ENCODE data around the gene PPT2. TPM values are rescaled to one million over a fixed set of nuclear protein-coding genes. Genes with fewer than 3 reads are reported as not detected.

Gene PPT2
- total and polyA plus RNA-seq, 2 donors (not counting 3 experiments of a cell fraction or from before 2014, with no cell fraction given): 27.2 to 47.3 TPM

GRCh38 chr6:32154514-32155161 lies 697 bp downstream of the PPT2 start:
- ChIA-PET CTCF (interaction anchor here (1.0 to 1.2 kb wide), 3 partner anchors 15 to 41 kb away, joined by 3 to 7 read pairs (median 3); no protein-coding TSS in a partner anchor), POLR2A (no interaction called here)
- DNase-seq (ENCODE audit: low read depth, low spot score) (peak; percentile 68), FAIRE-seq (peak; percentile 24)
- peaks cover 4% of the 10 kb centered on the region for H3K79me2 ChIP-seq (ENCODE audit: control insufficient read depth, insufficient read depth, low read length)
- peaks cover 4 to 5% of the 10 kb centered on the region in 2 experiments for H3K27me3 ChIP-seq (ENCODE audit: control insufficient read depth in 2 of 2, insufficient read depth in 2 of 2, low read length in 2 of 2)
- TF ChIP-seq CTCF (IDR thresholded peaks at IDR 0.05; ENCODE audit: extremely low read depth in 1 of 2, insufficient read depth in 1 of 2, low read depth in 1 of 2, low read length in 2 of 2): peak; percentile 17 to 34
- TF ChIP-seq FOS (IDR thresholded peaks at IDR 0.05; ENCODE audit: borderline replicate concordance, insufficient read depth, low read length): no peak
- TF ChIP-seq JUN (IDR thresholded peaks at IDR 0.05; ENCODE audit: borderline replicate concordance, insufficient read depth, insufficient read length, low read depth): no peak
- H3K36me3 ChIP-seq (ENCODE audit: control insufficient read depth in 2 of 2, extremely low read depth in 1 of 2, insufficient read depth in 2 of 2, low read length in 2 of 2): peaks cover 0 to 7% of the 10 kb centered on the region in 2 experiments
- H3K4me2 ChIP-seq (ENCODE audit: insufficient read depth, low read length): peak overlapping the region; percentile 40
- dilution Hi-C loops (cut with MboI; ENCODE audit: extremely low pct_ligation_motif_present, low sequenced_read_pairs): no loop called here
- H3K4me1 ChIP-seq (ENCODE audit: control insufficient read depth, extremely low read depth, insufficient read depth, low read length): peaks cover 21% of the 10 kb centered on the region
- no peaks in the 10 kb centered on the region for H3K9me1 ChIP-seq (replicated peaks; ENCODE audit: control insufficient read depth, extremely low read depth, insufficient read depth, low read length)
- no TSS peak for BruUV-seq (replicated peaks)
- H3K27ac ChIP-seq (ENCODE audit: insufficient read depth, low read depth, low read length): peak overlapping the region; percentile 51
- intact Hi-C loops (cut with micrococcal nuclease): loop anchor here (1.0 kb wide), 4 partner anchors 22 to 41 kb away; partner anchors contain the start of genes AGPAT1 and FKBPL
- H3K9me3 ChIP-seq (replicated peaks; ENCODE audit: control insufficient read depth, insufficient read depth, low read length): no peaks in the 10 kb centered on the region
- H3K4me3 ChIP-seq (replicated peaks in 1 of 3; ENCODE audit: insufficient read depth in 1 of 3, low read depth in 1 of 3, low read length in 3 of 3): peak overlapping the region; percentile 41 to 71 (median 60)
- H4K20me1 ChIP-seq (replicated peaks; ENCODE audit: control insufficient read depth, extremely low read depth, insufficient read depth, low read length): no peaks in the 10 kb centered on the region
- H2AFZ ChIP-seq (ENCODE audit: low read depth, low read length): peak overlapping the region; percentile 76
- H3K9ac ChIP-seq (replicated peaks; ENCODE audit: extremely low read depth, insufficient read depth, low read length): peak overlapping the region; percentile 64

GRCh38 chr6:32156891-32157290 lies 3.0 kb downstream of the PPT2 start:
- peaks cover 21% of the 10 kb centered on the region for H3K4me1 ChIP-seq (ENCODE audit: control insufficient read depth, extremely low read depth, insufficient read depth, low read length)
- peaks cover 4% of the 10 kb centered on the region for H3K79me2 ChIP-seq (ENCODE audit: control insufficient read depth, insufficient read depth, low read length)
- no peak overlapping the region for H3K9ac ChIP-seq (replicated peaks; ENCODE audit: extremely low read depth, insufficient read depth, low read length)
- FAIRE-seq: no peak
- H3K9me1 ChIP-seq (replicated peaks; ENCODE audit: control insufficient read depth, extremely low read depth, insufficient read depth, low read length): no peaks in the 10 kb centered on the region
- ChIA-PET POLR2A (no interaction called here), CTCF (no interaction called here)
- H2AFZ ChIP-seq (ENCODE audit: low read depth, low read length): no peak overlapping the region
- dilution Hi-C loops (cut with MboI; ENCODE audit: extremely low pct_ligation_motif_present, low sequenced_read_pairs): no loop called here
- no peak for TF ChIP-seq EZH2 (IDR thresholded peaks at IDR 0.05; ENCODE audit: borderline replicate concordance, low read depth, low read length, severe bottlenecking)
- no peak for TF ChIP-seq POLR2A (IDR thresholded peaks at IDR 0.05; ENCODE audit: low read depth, low read length)
- TF ChIP-seq MAX (IDR thresholded peaks at IDR 0.05; ENCODE audit: insufficient read depth, insufficient read length): no peak
- TF ChIP-seq JUN (IDR thresholded peaks at IDR 0.05; ENCODE audit: borderline replicate concordance, insufficient read depth, insufficient read length, low read depth): no peak
- no peak for TF ChIP-seq MYC (IDR thresholded peaks at IDR 0.05; ENCODE audit: low read depth, low read length)
- no peak for TF ChIP-seq FOS (IDR thresholded peaks at IDR 0.05; ENCODE audit: borderline replicate concordance, insufficient read depth, low read length)
- no peak for TF ChIP-seq POLR2AphosphoS5 (IDR thresholded peaks at IDR 0.05; ENCODE audit: insufficient read depth, low read depth, low read length)
- no peak for TF ChIP-seq CTCF (IDR thresholded peaks at IDR 0.05; ENCODE audit: extremely low read depth in 1 of 2, insufficient read depth in 1 of 2, low read depth in 1 of 2, low read length in 2 of 2)
- H3K27ac ChIP-seq (ENCODE audit: insufficient read depth, low read depth, low read length): no peak overlapping the region
- H3K9me3 ChIP-seq (replicated peaks; ENCODE audit: control insufficient read depth, insufficient read depth, low read length): no peaks in the 10 kb centered on the region
- H3K36me3 ChIP-seq (ENCODE audit: control insufficient read depth in 2 of 2, extremely low read depth in 1 of 2, insufficient read depth in 2 of 2, low read length in 2 of 2): peaks cover 0 to 7% of the 10 kb centered on the region in 2 experiments
- no TSS peak for BruUV-seq (replicated peaks)
- no peak for DNase-seq (ENCODE audit: low read depth, low spot score)
- intact Hi-C loops (cut with micrococcal nuclease): no loop called here
- H4K20me1 ChIP-seq (replicated peaks; ENCODE audit: control insufficient read depth, extremely low read depth, insufficient read depth, low read length): no peaks in the 10 kb centered on the region
- no peak overlapping the region for H3K4me2 ChIP-seq (ENCODE audit: insufficient read depth, low read length)
- H3K27me3 ChIP-seq (ENCODE audit: control insufficient read depth in 2 of 2, insufficient read depth in 2 of 2, low read length in 2 of 2): peaks cover 0 to 4% of the 10 kb centered on the region in 2 experiments
- H3K4me3 ChIP-seq (replicated peaks in 1 of 3; ENCODE audit: insufficient read depth in 1 of 3, low read depth in 1 of 3, low read length in 3 of 3): no peak overlapping the region

All from endothelial cell of umbilical vein (primary cell).